Sigmoid colon (tissue), 4 donors: ENCODE data around the gene KLHDC8A.
"Not testable (repeated sequence)": the region's sequence is repeated elsewhere in the genome, so short reads cannot be mapped to it uniquely, and the experiment has no call there.

ENCODE experiments used
- CTCF ChIP-seq, 4 experiments: fragments of 450-650 bp in 3 of 4; fragments of 200-600 bp in 1 of 4; IDR thresholded peaks; one replicate each; pipeline ENCODE4 v1.5.1; 2016 to 2019; ENCODE audit warnings: antibody characterized with exemption in 4 of 4, mild to moderate bottlenecking in 3 of 4, moderate library complexity in 2 of 4
- EP300 ChIP-seq, 4 donors: sonication (generic); formaldehyde crosslinking; IDR thresholded peaks; one replicate each; pipeline ENCODE4 v1.6.1; 2017; ENCODE audit warnings: antibody characterized with exemption in 4 of 4

GRCh38 chr1:205297546-205298177, 59.1 kb downstream of the KLHDC8A start:
- TF ChIP-seq CTCF, EP300 (IDR thresholded peaks at IDR 0.05): not testable (repeated sequence)
